ENCODE measurements around the gene PRSS57. TPM values are rescaled to one million over a fixed set of nuclear protein-coding genes. Genes with fewer than 3 reads are reported as not detected.

The PRSS57 gene
- total RNA-seq, 1 experiment from 2014 or later, result not detected

GRCh38 chr19:645912-646778 lies 49.1 kb downstream of the PRSS57 start:
- Histone ChIP-seq H3K27ac (ENCODE audit: low read depth, low read length, poor library complexity, severe bottlenecking) (no peak overlapping the region), H3K9me3 (ENCODE audit: low read depth, low read length, poor library complexity, severe bottlenecking) (no peaks in the 10 kb centered on the region), H3K4me1 (ENCODE audit: insufficient read depth, low read length, poor library complexity, severe bottlenecking) (no peaks in the 10 kb centered on the region), H3K36me3 (ENCODE audit: insufficient read depth, low read length, poor library complexity, severe bottlenecking) (peaks cover 50% of the 10 kb centered on the region), H3K4me3 (ENCODE audit: low read depth, low read length, poor library complexity, severe bottlenecking) (no peak overlapping the region), H3K27me3 (replicated peaks; ENCODE audit: insufficient read depth, low read depth, low read length, poor library complexity) (no peaks in the 10 kb centered on the region)
- BruUV-seq (replicated peaks), result no TSS peak
- no peak for TF ChIP-seq EZH2 (IDR thresholded peaks at IDR 0.05; ENCODE audit: borderline replicate concordance, low read depth, low read length, poor library complexity, severe bottlenecking)
- TF ChIP-seq CTCF (conservative IDR thresholded peaks at IDR 0.05; ENCODE audit: low read depth, low read length), result no peak
- ChIA-PET CTCF (no interaction called here), POLR2A (ENCODE audit: low non-redundant PET) (no interaction called here)
- intact Hi-C loops (cut with micrococcal nuclease; ENCODE audit: unreplicated experiment), result no loop called here
- DNase-seq (ENCODE audit: low spot score), result no peak

GRCh38 chr19:644789-645188 lies 50.5 kb downstream of the PRSS57 start:
- Histone ChIP-seq H3K36me3 (ENCODE audit: insufficient read depth, low read length, poor library complexity, severe bottlenecking) (peaks cover 43% of the 10 kb centered on the region), H3K4me3 (ENCODE audit: low read depth, low read length, poor library complexity, severe bottlenecking) (no peak overlapping the region), H3K27ac (ENCODE audit: low read depth, low read length, poor library complexity, severe bottlenecking) (no peak overlapping the region), H3K4me1 (ENCODE audit: insufficient read depth, low read length, poor library complexity, severe bottlenecking) (no peaks in the 10 kb centered on the region), H3K9me3 (ENCODE audit: low read depth, low read length, poor library complexity, severe bottlenecking) (no peaks in the 10 kb centered on the region), H3K27me3 (replicated peaks; ENCODE audit: insufficient read depth, low read depth, low read length, poor library complexity) (no peaks in the 10 kb centered on the region)
- intact Hi-C loops (cut with micrococcal nuclease; ENCODE audit: unreplicated experiment), result no loop called here
- POLR2A ChIA-PET (ENCODE audit: low non-redundant PET), result no interaction called here
- CTCF ChIA-PET, result no interaction called here
- BruUV-seq (replicated peaks), result no TSS peak
- TF ChIP-seq EZH2 (IDR thresholded peaks at IDR 0.05; ENCODE audit: borderline replicate concordance, low read depth, low read length, poor library complexity, severe bottlenecking) (no peak), CTCF (conservative IDR thresholded peaks at IDR 0.05; ENCODE audit: low read depth, low read length) (no peak)
- DNase-seq (ENCODE audit: low spot score), result no peak

GRCh38 chr19:644363-644762 lies 50.9 kb downstream of the PRSS57 start:
- intact Hi-C loops (cut with micrococcal nuclease; ENCODE audit: unreplicated experiment), result no loop called here
- Histone ChIP-seq H3K27ac (ENCODE audit: low read depth, low read length, poor library complexity, severe bottlenecking) (no peak overlapping the region), H3K9me3 (ENCODE audit: low read depth, low read length, poor library complexity, severe bottlenecking) (no peaks in the 10 kb centered on the region), H3K36me3 (ENCODE audit: insufficient read depth, low read length, poor library complexity, severe bottlenecking) (peaks cover 39% of the 10 kb centered on the region), H3K4me1 (ENCODE audit: insufficient read depth, low read length, poor library complexity, severe bottlenecking) (no peaks in the 10 kb centered on the region), H3K27me3 (replicated peaks; ENCODE audit: insufficient read depth, low read depth, low read length, poor library complexity) (no peaks in the 10 kb centered on the region), H3K4me3 (ENCODE audit: low read depth, low read length, poor library complexity, severe bottlenecking) (no peak overlapping the region)
- DNase-seq (ENCODE audit: low spot score), result no peak
- no TSS peak for BruUV-seq (replicated peaks)
- ChIA-PET CTCF (no interaction called here), POLR2A (ENCODE audit: low non-redundant PET) (no interaction called here)
- no peak for TF ChIP-seq EZH2 (IDR thresholded peaks at IDR 0.05; ENCODE audit: borderline replicate concordance, low read depth, low read length, poor library complexity, severe bottlenecking)
- TF ChIP-seq CTCF (conservative IDR thresholded peaks at IDR 0.05; ENCODE audit: low read depth, low read length), result no peak

Data from A673 (cell line).